ENCODE measurements around the gene VTCN1. TPM values are rescaled to one million over a fixed set of nuclear protein-coding genes. Genes with fewer than 3 reads are reported as not detected.
"Not testable (repeated sequence)": the region's sequence is repeated elsewhere in the genome, so short reads cannot be mapped to it uniquely, and the experiment has no call there.

The VTCN1 gene, protein sequence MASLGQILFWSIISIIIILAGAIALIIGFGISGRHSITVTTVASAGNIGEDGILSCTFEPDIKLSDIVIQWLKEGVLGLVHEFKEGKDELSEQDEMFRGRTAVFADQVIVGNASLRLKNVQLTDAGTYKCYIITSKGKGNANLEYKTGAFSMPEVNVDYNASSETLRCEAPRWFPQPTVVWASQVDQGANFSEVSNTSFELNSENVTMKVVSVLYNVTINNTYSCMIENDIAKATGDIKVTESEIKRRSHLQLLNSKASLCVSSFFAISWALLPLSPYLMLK
- polyA plus RNA-seq (2013, experiment 1 of 2; ENCODE audit: insufficient read length), result not detected
- 0.09 TPM for polyA plus RNA-seq (2013, experiment 2 of 2; ENCODE audit: insufficient read length)

DNA sequence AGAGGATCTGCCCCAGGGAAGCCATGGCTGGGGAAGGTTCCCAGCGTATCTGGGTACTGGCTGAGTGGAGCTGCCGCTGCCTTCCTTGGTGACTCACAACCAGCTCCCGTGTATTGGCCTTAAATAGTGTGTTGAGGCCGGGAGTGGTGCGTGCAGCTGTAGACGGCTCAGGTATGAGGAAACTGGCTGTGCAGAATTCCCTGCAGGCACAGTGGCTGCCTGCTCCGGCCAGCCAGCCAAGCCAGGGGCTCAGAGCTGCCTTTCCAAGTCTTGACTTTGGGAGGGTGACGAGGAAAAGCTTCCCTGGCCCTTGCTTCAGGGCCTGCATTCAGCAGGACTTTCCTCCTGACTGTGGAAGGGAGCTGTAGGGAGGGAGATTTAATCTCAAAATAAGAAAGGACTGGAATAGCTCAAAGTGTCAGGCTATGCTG lies at the start of gene VTCN1:
TSS of gene VTCN1 (minus strand) at position 97 of the 431 bp plus-strand sequence. CDS start at position 25, 72 bp downstream.
- no peak for DNase-seq

DNA sequence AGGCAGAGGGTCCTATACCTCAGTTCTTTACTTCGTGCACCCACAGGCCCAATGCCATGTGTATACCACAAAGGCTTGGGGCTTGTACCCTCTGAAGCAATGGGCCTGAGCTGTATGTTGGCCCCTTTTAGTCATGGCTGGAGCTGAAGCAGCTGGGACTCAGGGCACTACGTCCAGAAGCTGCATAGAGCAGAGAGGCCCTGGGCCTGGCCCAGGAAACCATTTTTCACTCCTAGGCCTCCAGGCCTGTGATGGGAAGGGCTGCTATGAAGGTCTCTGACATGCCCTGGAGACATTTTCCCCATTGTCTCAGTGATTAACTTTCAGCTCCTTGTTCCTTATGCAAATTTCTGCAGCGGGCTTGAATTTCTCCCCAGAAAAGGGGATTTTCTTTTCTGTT lies 48.1 kb upstream of the VTCN1 start:
- no peak for DNase-seq

DNA sequence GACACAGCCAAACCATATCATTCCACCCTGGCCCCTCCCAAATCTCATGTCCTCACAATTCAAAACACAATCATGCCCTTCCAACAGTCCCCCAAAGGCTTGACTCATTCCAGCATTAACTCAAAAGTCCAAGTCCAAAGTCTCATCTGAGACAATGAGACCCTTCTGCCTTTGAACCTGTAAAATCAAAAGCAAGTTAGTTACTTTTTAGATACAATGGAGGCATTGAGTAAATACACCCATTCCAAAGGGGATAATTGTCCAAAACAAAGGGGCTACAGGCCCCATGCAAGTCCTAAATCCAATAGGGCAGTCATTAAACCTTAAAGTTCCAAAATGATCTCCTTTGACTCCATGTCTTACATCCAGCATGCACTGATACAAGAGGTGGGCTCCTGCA lies 47.3 kb upstream of the VTCN1 start:
- not testable (repeated sequence) for DNase-seq

DNA sequence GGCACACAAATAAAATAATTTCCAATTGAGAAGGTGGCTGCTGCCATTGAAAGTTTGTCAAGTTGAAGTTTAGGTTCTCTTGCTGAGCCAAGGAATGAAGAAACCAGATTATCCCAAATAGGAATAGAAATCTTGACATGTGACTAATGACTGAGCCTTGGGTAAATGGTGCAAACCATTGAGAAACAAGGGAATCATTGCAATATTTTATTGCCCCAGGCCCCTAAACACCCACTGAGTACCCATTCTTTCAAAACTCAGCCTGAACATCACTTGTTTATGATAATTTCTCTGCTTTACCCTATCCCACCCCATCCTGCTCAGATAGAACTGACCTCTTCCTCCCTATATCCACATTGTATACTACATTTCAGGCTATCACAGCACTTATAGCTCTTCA lies 46.6 kb upstream of the VTCN1 start:
- DNase-seq, result no peak

DNA sequence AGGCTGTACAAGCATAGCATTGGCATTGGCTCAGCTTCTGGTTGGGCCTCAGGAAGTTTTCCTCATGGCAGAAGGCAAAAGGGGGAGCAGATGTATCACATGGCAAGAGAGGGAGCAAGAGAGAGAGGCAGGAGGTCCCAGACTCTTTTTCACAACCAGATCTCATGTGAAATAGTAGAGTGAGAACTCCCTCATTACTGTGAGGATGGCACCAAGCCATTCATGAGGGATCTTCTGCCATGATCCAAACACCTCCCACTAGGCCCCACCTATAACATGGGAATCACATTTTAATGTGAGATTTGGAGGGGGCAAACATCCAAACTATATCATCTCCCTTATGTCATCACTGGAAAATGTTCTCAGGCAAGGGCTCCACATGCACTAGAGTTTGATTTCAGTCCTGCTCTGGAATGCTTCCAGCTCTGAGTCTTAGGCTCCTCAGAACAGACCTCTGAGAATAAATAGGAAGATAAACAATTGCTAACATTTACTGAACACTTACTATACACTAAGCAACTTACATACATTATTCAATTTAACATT lies 39.4 kb upstream of the VTCN1 start:
- peak; percentile 14 for DNase-seq

DNA sequence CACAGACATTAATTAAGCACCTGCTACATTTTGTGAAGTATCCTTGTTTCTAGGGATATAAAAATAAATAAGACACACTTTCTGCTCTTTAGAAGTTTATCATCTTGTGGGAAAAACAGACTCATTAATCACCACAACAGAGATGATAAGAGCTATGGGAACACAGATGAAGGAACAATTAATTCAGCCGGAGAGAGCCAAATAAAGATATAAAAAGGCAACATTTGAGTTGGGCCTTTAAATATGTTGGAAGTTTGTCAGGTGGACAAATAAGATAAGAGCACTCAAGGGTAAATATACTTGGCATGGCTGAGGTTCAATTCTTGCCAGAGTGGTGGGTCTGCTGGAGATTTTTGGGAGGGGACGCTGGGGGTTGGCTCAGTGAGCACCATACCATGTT lies 34.2 kb upstream of the VTCN1 start:
- DNase-seq, result no peak

DNA sequence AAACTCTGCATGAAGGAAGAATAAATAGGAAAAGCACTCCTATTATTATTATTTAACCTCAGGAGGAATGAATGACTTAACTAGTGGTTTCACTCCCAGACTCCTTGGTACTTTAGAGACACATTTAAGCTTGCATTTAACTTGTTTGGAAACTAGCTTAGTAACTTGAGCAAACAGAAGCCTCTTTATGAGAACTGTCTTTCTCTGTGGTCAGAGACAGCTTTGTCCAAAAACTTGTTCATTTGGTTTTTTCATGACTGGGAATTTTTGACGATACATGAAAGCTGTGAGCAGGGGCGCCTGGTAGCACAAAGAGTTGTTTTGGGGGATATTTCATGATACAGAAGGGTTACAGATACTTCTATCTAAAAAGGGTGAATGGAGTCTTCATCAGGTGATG lies 33.6 kb upstream of the VTCN1 start:
- no peak for DNase-seq

DNA sequence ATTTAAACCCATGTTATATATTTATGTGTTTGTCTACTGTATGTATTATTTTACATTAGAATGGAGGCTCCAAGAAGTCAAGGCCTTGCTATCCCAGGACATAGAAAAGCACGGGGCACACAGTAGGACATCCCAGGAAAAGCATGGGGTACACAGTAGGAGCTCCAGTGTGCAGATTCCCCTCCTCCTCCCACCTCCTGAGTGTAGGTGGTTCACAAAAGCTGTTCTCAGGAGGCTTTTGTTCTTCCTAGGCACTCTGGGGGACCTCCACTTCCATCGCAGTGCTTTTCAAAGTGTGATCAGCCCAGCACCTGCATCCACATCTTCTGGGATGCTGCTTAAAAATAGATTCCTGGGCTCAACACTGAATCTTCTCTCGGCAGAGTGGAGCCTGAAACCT lies 30.8 kb upstream of the VTCN1 start:
- DNase-seq, result no peak

DNA sequence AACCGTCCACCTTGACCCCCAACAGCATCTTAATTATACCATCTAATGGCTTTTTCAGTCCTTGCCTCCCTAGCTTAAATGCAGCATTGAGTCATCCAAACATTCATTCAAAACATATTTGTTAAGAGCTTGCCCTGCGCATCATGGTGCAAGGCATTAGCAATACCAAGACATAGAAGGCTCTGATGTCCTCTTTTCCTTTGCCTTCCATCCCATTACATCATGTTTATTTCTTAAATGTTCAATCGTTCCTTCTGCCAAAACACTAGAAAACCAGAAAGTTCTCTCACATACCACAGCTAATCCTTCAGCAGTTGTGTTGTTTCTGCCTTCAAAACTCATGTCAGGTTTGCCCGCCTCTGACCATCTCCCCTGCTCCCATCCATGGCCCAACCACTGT lies 29.8 kb upstream of the VTCN1 start:
- no peak for DNase-seq

DNA sequence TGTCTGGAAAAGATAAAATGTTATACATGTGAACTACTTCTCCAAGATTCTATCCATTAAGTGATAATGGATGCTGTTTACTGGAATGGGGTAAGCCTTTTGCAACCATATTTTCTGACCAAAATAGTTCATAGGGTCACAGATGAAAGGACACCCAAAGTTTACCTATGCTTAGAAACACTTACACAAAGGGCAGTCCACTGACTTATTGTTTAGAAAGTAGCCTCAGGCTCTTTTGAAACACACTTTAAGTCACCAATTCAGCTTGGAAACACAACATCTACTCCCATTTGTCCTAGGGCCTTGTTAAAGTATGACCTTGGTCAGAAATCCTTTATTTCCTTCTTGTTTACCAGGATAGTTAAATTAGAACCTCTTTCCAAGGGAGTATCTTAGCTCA lies 28.7 kb upstream of the VTCN1 start:
- no peak for DNase-seq

DNA sequence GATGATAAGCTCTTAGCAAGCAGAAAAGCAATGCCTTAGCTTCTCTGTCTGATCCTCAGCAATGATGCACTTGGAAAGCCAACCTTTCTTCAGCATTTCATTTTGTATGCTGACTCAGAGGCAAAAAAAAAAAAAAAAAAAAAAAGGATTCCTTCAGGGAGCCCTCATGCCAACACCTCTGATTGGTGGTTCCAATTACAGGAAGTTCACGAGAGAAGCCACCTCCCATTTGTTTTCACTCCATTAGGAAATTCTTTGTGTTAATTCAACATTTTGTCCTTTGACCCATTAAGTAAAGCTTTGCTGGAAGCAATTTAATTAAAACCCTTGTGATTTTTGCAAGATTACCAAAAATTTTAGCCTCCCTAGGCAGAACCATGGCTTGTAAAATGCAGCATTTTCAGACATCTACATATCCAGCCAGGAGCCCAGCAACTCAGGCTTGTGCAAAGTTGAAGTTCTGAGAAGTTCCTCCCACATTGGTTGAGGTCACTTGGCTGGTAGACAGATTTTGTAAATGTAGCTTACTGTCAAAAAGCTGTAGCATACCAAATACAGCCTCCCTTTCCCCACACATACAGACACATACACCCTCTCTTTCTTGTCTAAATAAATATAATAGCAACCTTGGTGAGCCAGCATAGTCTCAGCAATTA lies 27.1 kb upstream of the VTCN1 start:
- peak; percentile 8 for DNase-seq

DNA sequence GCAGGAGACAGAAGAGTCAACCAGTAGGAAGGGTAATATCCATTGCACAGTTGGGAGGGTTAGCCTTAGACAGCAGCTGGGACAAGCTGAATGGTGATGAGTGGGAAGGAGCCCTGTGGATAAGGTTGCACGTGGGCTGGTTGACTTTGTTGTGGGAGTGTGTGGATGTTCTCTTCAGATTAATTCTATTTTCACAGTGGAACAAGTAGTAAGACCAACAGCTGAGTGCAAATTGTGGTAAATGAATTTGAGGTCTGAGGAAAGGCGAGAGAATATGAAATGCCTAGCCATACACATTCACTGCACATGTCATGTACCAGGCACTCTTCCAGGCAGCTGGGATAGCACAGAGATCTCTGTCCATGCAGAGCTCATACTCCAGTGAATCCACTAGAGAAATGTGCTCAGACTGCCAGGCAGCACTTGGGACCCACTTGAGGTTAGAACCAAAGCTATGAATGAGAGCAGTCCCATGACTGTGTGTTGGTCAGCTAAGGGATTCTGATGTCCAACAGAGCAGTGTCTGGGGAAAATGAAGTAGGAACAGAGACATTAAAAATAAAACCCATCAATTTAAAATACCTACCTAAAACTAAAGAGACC lies 25.2 kb upstream of the VTCN1 start:
- no peak for DNase-seq

DNA sequence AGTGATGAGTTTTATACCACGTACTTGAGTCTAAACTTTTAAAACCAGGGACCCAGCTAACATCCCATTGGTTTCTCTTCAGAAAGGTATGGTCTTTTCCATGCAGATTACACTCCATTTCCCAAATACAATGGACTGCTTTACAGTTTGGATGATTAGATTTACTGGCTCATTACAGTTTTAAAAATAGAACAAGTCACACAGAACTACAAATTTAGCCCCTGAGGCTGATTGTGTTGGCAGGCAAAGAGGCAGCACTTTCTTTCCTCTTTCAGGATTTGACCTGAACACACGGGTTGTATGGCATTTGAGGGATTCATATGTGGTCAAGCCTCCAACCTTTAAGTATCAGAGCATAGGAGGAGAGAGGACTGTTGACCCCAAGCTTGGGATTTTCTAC lies 21.8 kb upstream of the VTCN1 start:
- DNase-seq, result no peak

DNA sequence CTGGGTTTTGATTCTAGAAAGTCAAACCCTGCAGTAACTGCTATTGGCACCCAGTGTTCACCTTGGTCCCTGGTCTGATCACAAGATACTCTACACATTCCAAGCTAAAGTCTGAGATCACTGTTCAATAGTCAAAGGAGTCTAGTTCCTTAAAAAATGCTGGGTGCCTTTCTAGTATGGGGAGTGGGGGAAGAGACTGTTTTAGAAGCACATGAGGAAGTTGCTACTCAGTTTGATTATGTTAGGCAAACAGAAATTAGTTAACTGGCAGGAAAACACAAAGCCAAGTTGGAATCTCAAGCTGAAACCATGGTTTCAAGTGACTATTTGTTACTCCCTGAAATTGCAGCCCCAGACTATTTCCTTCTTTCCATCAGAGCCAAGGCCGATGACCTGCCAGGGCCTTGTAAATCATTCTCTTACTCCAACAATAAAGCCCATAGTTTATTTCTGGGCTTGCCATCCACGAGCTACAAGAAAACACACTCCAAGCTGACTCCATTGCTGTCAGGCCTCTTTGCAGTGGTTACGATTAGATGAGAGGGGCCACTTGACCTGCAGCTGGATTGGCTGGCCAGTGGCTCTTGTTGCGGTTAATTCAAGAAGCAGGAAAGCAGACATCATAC lies 21.1 kb upstream of the VTCN1 start:
- DNase-seq, result no peak

DNA sequence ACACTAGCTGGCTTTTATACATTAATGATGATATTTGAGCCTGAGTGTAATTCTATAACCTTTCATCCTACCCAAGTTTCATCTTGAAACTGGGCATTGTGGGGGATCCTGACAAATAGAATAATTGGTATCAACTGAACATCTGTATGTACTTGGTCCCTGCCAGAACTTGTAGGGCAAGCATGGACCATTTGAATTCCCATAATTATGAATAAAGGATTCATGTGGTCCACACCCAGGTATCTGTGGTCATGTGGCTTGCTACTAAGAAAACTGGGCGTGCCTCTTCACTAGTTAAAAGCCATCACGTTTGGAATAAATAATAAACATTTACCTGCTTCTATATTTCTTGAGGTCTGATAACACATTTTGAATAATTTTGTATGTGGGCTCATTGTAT lies 20.6 kb upstream of the VTCN1 start:
- no peak for DNase-seq

DNA sequence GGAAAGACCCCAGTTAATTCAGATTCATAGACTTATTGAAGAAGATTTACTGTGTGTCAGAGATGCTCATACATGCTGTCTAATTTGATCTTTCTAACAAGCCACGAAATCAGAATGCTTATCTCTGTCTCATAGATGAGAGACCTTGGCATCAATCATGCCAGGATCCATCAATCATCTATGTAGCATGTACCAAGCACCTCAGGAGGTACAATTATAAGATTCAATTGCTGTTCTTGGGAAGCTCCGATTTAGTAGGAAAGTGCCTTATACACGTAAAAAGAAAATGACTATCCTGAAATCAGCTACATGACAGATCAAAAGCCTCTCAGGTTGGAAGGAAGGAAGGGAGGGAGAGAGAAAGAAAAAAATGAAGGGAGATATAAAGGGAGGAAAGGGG lies 18.5 kb upstream of the VTCN1 start:
- DNase-seq, result no peak

DNA sequence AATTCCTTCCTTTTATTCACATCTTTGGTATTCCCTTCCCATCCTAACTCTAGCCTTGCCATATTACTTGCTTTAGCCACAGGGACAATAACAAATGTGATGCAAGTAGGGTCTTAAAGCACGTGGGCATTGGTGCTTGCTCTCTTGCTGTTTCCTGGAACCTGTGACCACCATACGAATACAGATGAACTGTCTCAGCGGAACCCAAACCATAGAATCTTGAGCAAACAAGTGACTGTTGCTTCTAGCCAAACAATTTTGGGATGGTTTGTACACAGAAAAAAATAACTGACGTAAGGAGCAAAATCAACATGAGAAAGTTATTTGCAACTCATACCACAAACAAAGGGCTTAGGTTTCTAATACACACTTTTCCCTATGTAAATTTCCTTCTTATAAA lies 15.2 kb upstream of the VTCN1 start:
- no peak for DNase-seq

DNA sequence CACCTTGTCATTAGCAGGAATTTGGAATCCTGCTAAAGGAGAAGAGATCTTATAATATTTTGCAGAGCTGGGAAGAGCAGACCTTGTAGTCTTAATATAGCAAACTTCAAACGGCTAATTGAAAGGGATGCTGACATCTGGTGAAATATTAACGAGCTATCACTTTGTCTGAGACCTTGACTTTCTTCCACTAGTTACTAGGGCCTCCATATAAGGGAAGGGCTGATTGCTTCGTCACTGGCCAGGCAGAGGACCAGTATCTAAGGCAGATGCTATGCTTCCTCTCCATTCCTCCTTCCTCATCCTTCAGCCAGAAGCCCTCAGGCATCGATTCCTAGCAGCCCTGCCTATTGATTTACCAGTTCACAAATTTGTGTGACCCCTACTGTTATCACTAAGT lies 6.0 kb upstream of the VTCN1 start:
- DNase-seq, result no peak

DNA sequence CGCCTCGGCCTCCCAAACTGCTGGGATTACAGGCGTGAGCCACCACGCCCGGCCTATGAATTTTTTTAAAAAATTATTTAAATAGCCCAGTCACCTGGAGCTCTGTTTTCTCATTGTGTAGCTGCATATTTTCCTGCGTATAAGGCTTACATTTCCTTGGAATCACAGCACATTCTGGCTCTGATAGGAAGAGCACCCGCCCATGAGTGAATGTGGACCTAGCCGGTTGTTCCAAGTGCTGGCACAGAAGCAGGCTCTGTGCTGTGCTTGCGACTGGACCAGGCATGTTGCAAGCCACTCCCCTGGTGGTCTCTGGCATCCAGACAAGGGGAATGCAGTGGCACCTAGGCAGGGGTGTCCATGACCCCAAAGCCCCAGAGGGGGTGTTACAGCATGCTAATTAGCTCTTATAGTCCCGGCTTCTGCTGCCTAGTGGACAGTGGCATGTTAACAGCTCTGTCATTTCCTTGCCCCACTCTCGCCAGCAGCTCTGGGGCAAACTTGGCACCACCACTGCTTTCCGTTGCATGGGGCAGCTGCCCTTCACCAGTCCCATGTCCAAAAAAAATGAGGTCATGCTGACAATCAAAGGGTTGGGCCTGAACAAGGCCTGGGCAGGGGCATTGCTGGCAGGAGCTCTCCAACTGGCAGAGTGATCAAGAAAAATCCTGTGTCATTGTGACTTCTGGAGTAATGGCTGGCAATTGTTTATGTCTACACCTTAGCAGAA lies 5.2 kb upstream of the VTCN1 start:
- DNase-seq, result no peak

DNA sequence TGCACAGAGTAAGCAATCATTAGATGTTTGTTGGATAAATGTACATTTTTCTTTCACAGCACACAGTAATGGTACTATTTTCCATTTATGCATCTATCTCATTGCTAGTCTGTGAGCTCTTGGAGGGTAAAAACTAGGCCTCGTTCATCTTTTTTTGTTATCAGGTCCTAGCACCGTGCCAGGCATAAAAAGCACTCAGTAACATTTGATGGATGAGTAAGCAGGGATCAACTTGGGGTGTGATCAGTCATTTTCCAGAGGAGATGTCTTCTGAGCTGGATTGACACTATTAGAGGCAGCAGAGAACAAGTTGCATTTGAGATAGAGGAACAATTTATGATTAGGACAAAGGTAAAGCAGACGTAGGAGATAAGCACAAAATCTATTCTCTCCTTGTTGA lies 4.3 kb upstream of the VTCN1 start:
- no peak for DNase-seq

DNA sequence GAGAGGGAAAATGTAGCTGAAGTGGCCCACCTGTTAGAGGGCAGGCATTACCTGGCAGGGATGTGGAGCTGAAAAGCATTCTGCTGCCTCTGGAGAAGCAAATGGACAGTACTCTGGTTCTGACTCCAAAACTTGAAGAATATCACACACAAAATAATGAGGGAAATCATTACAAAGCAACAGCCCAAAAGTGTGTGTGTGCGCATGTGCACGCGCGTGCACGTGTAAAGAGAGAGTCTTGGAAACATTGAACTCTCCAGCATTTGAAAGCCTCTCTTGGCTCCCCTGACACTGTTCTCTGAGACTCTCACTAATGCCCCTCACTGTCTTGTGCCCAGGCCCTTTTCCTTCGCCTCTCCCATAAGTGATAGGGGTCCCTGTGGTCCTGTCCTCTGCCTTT lies 2.3 kb upstream of the VTCN1 start:
- DNase-seq, result no peak

DNA sequence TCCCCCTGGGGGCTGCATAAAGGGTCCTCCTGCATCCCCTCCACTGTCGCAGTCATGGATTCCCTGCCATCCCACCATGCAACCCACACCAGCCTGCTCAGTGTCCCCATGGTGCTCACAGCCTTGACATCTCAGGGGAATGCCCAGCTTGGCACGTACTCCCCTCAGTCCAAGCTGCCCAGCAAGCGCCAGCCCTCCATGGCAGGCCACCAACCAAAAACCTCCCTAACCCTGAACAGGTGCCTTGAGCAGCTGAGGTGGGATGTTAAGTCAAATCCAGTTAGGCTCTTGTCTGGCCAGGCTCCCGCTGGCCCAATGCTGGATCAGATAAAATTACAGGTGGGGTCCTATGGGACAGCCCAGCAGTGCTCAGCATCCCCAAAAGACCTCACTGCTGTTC lies 341 bp downstream of the VTCN1 start:
- no peak for DNase-seq

DNA sequence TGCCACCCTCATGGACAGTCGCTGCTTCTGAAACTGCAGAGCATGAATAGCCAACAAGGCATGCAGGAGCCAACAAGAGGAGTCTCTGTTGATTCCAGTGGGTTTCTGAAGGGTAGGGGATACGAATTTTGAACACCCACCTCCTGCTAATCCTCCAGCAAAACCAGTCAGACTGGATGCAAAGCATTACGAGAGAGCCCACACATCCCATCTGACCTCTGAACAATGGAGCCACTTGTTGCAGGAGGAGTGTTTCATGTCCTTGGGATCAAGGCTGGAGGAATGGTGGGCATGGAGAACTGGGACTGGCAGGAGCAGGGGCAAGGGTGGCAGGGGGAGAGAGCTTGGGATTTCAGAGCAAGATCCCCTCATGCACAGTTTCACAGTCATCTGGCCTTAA lies 1.6 kb downstream of the VTCN1 start:
- DNase-seq, result no peak

Measured in fibroblast of skin of scalp (primary cell).